ENCODE results near the gene NAB1.

NAB1 gene

GRCh38 chr2:190637903-190638618 is 10.8 kb upstream of the NAB1 start:
- DNase-seq: no peak

- no peak for DNase-seq
Observed at GRCh38 chr2:190640117-190640516, 8.8 kb upstream of the NAB1 start.

GRCh38 chr2:190641469-190641868 is 7.4 kb upstream of the NAB1 start:
- no peak for DNase-seq

GRCh38 chr2:190646780-190647522 is 1.9 kb upstream of the NAB1 start:
- no peak for DNase-seq

- peak; percentile 92 for DNase-seq
Observed at GRCh38 chr2:190648289-190649034, 421 bp upstream of the NAB1 start.

GRCh38 chr2:190649798-190650390 is 1.0 kb downstream of the NAB1 start:
- peak; percentile 62 for DNase-seq

- no peak for DNase-seq
Observed at GRCh38 chr2:190651413-190651812, 2.5 kb downstream of the NAB1 start.

- no peak for DNase-seq
Observed at GRCh38 chr2:190653231-190653630, 4.3 kb downstream of the NAB1 start.

GRCh38 chr2:190653931-190654330 is 5.0 kb downstream of the NAB1 start:
- no peak for DNase-seq

- no peak for DNase-seq
Observed at GRCh38 chr2:190655113-190655512, 6.2 kb downstream of the NAB1 start.

GRCh38 chr2:190655570-190655969 is 6.7 kb downstream of the NAB1 start:
- no peak for DNase-seq

GRCh38 chr2:190656301-190656700 is 7.4 kb downstream of the NAB1 start:
- no peak for DNase-seq

GRCh38 chr2:190657474-190658255 is 8.8 kb downstream of the NAB1 start:
- no peak for DNase-seq

- DNase-seq: no peak
Observed at GRCh38 chr2:190659553-190659952, 10.7 kb downstream of the NAB1 start.

GRCh38 chr2:190662754-190663153 is 13.9 kb downstream of the NAB1 start:
- no peak for DNase-seq

- no peak for DNase-seq
Observed at GRCh38 chr2:190663348-190663747, 14.5 kb downstream of the NAB1 start.

GRCh38 chr2:190663839-190664238 is 15.0 kb downstream of the NAB1 start:
- DNase-seq: no peak

- DNase-seq: no peak
Observed at GRCh38 chr2:190664240-190664639, 15.4 kb downstream of the NAB1 start.

- DNase-seq: peak; percentile 22
Observed at GRCh38 chr2:190666895-190667294, 18.0 kb downstream of the NAB1 start.

GRCh38 chr2:190668892-190669291 is 20.0 kb downstream of the NAB1 start:
- DNase-seq: peak; percentile 48

- DNase-seq: no peak
Observed at GRCh38 chr2:190670182-190670946, 21.5 kb downstream of the NAB1 start.

Data from hematopoietic multipotent progenitor cell treated with erythropoietin and hydrocortisone succinate and interleukin-3 and kit ligand, for 4 days (in vitro differentiated cells).